ENCODE results near the gene SRRT. TPM values are rescaled to one million over a fixed set of nuclear protein-coding genes. Genes with fewer than 3 reads are reported as not detected.

SRRT gene
- total and polyA plus RNA-seq, 10 of the 15 experiments (the other 5 are each of a cell fraction or from before 2014, with no cell fraction given): 11.1 to 254 (median 111) TPM

- Histone ChIP-seq H3K36me3 (ENCODE audit: control insufficient read depth in 2 of 2, insufficient read depth in 2 of 2, low read length in 1 of 2) (no peaks in the 10 kb centered on the region), H3K4me3 (no peak overlapping the region), H3K4me2 (ENCODE audit: control insufficient read depth, insufficient read depth) (no peak overlapping the region), H3K4me1 (ENCODE audit: control insufficient read depth, insufficient read depth, low read length) (peaks cover 7% of the 10 kb centered on the region), H3K27me3 (replicated peaks in 1 of 2; ENCODE audit: control insufficient read depth in 2 of 2, insufficient read depth in 2 of 2, low read length in 1 of 2) (peaks cover 6 to 7% of the 10 kb centered on the region in 2 experiments), H3K27ac (ENCODE audit: control insufficient read depth, insufficient read depth) (no peak overlapping the region), H3K9me3 (replicated peaks; ENCODE audit: control insufficient read depth, insufficient read depth, low read length) (no peaks in the 10 kb centered on the region), H3K79me2 (ENCODE audit: control insufficient read depth, insufficient read depth, low read length) (no peaks in the 10 kb centered on the region), H2AFZ (ENCODE audit: control insufficient read depth, low read depth, low read length) (no peak overlapping the region), H4K20me1 (ENCODE audit: control insufficient read depth, insufficient read depth) (no peaks in the 10 kb centered on the region), H3K9ac (ENCODE audit: control insufficient read depth, insufficient read depth, low read length) (no peak overlapping the region)
- BruUV-seq (replicated peaks): no TSS peak
- ChIA-PET SMC1A (ENCODE audit: uncharacterized antibody, unreplicated experiment) (interaction anchor here (1.0 to 2.9 kb wide), 2 partner anchors 76 to 159 kb away, joined by 3 to 12 read pairs; no protein-coding TSS in a partner anchor), POLR2A (interaction anchor here (0.7 kb wide), 1 partner anchor 118 kb away, joined by 3 read pairs; no protein-coding TSS in a partner anchor), CTCF (interaction anchor here (0.6 to 5.5 kb wide), 7 partner anchors 13 to 584 kb away, joined by 3 to 40 read pairs (median 3); no protein-coding TSS in a partner anchor), RAD21 (ENCODE audit: unreplicated experiment) (no interaction called here)
- intact Hi-C loops (cut with micrococcal nuclease; ENCODE audit: unreplicated experiment) (no loop called here), in situ Hi-C loops (cut with MboI) (no loop called here)
- FAIRE-seq (no peak), ATAC-seq (no peak), DNase-seq (ENCODE audit: low read depth, low spot score) (no peak)
- TF ChIP-seq HDAC6 (IDR thresholded peaks at IDR 0.05; ENCODE audit: unreplicated experiment): no peak
- no peak for TF ChIP-seq ZNF24 (IDR thresholded peaks at IDR 0.05)
- TF ChIP-seq CREM (IDR thresholded peaks at IDR 0.05; ENCODE audit: low read depth): no peak
- no peak for TF ChIP-seq ATF3 (IDR thresholded peaks at IDR 0.05; ENCODE audit: borderline replicate concordance, extremely low read depth, low read depth, low read length)
- TF ChIP-seq IRF4 (IDR thresholded peaks at IDR 0.05; ENCODE audit: low read depth, low read length): no peak
- no peak for TF ChIP-seq FOXM1 (IDR thresholded peaks at IDR 0.05; ENCODE audit: low read depth, low read length)
- TF ChIP-seq SREBF2 (IDR thresholded peaks at IDR 0.05; ENCODE audit: low read length): no peak
- TF ChIP-seq MXI1 (IDR thresholded peaks at IDR 0.05; ENCODE audit: low read depth, low read length): no peak
- no peak for TF ChIP-seq ZBTB33 (IDR thresholded peaks at IDR 0.05)
- TF ChIP-seq MLLT1 (IDR thresholded peaks at IDR 0.05): no peak
- TF ChIP-seq IKZF2 (IDR thresholded peaks at IDR 0.05): no peak
- no peak for TF ChIP-seq EGR1 (IDR thresholded peaks at IDR 0.05; ENCODE audit: borderline replicate concordance in 1 of 2, low read depth in 2 of 2, low read length in 2 of 2)
- TF ChIP-seq NR2F1 (conservative IDR thresholded peaks at IDR 0.05): no peak
- WGBS (ENCODE audit: insufficient coverage, insufficient replicate concordance, low lambda C conversion rate, missing lambda C conversion rate): 82% methylated on average over 5 of the region's 5 CpGs
Observed at GRCh38 chr7:100899432-100899831, 24.5 kb downstream of the SRRT start.
